Measurements from ENCODE around the gene KCND3.

GRCh38 chr1:111731956-111732355 lies 257.5 kb downstream of the KCND3 start:
- no peak for TF ChIP-seq CTCF (IDR thresholded peaks at IDR 0.05)
- TF ChIP-seq POLR2A (IDR thresholded peaks at IDR 0.05), result no peak
